ENCODE results near the gene ABCC9. TPM values are rescaled to one million over a fixed set of nuclear protein-coding genes. Genes with fewer than 3 reads are reported as not detected.

Gene ABCC9
- total RNA-seq, 1 experiment from 2014 or later, result not detected

DNA sequence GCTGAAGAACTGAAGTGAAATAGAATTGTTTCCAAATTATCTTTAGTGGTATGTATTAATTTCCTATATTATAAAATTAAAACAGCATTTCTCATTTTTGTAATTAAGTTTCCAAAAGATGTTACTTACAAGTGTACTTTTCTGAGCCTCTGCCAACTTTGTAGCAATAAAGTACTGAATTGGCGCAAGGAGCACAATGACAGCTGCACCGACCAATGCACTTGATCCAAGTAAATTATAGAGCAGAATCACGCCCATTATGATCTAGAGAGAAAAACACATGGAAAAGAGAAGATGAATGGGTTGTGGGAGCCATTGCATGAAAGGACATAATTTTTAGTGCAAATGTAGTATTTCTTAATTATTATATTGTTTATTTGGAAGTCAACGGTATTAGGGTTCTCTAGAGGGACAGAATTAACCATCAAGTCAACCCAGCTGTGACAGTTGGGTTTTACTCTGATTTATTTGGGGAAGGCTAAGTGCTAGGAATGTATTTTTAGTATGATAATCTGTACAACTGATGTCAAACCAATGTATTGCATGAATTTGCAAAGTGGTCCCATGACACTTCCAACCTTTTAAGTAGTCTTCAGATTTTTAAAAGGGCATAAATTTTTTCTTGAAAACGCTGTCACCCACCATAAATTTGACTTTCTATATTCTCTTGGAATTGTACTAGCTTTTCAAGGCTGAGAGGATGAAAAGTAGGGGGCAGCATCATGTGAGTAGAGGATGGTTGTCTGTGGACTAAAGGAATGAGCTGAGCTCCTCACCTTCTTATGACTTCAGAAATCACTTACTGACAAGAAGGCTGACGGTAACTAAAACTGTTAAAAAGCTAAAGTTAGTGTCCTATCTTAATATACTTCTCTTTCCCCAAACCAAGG is 33.0 kb downstream of the ABCC9 start:
- DNase-seq, result no peak
- Histone ChIP-seq H3K18ac (ENCODE audit: insufficient read length, low read depth, low read length) (no peak overlapping the region), H4K5ac (ENCODE audit: insufficient read length, low read depth, low read length) (no peak overlapping the region), H3K4me1 (ENCODE audit: insufficient read depth, low read length) (no peaks in the 10 kb centered on the region), H2AFZ (ENCODE audit: low read length) (no peak overlapping the region), H2BK15ac (ENCODE audit: low read depth, low read length) (no peak overlapping the region), H2AK5ac (ENCODE audit: insufficient read length, low read length) (no peak overlapping the region), H2BK5ac (ENCODE audit: insufficient read length, low read length) (no peak overlapping the region), H3K4me2 (ENCODE audit: insufficient read depth, insufficient read length, low read length) (no peak overlapping the region), H3K79me1 (ENCODE audit: insufficient read depth, low read depth, low read length, poor library complexity, severe bottlenecking) (no peaks in the 10 kb centered on the region), H4K91ac (ENCODE audit: insufficient read length, low read depth, low read length) (no peak overlapping the region), H3K9ac (ENCODE audit: extremely low read depth, insufficient read length, low read length) (no peak overlapping the region), H2BK20ac (ENCODE audit: low read depth, low read length, poor library complexity, severe bottlenecking) (no peak overlapping the region), H3K79me2 (ENCODE audit: insufficient read depth, low read length) (no peaks in the 10 kb centered on the region), H3K23me2 (ENCODE audit: insufficient read length, low read depth, low read length, poor library complexity, severe bottlenecking) (no peaks in the 10 kb centered on the region), H4K8ac (replicated peaks; ENCODE audit: insufficient read length, low read depth, low read length) (no peak overlapping the region), H3T11ph (ENCODE audit: low read length) (no peak overlapping the region), H3K56ac (ENCODE audit: insufficient read length, low read depth, low read length) (no peak overlapping the region), H3K14ac (ENCODE audit: insufficient read depth, low read length) (no peak overlapping the region), H3K27ac (ENCODE audit: insufficient read length, low read depth, low read length) (no peak overlapping the region), H2BK120ac (ENCODE audit: low read depth, low read length, poor library complexity, severe bottlenecking) (no peak overlapping the region), H3K27me3 (ENCODE audit: insufficient read depth, low read length) (no peaks in the 10 kb centered on the region), H3K9me3 (ENCODE audit: control insufficient read depth, low read depth, low read length) (no peaks in the 10 kb centered on the region), H3K4ac (ENCODE audit: low read depth, low read length) (no peak overlapping the region), H4K20me1 (ENCODE audit: control insufficient read depth, insufficient read depth, insufficient read length) (no peaks in the 10 kb centered on the region), H2BK12ac (ENCODE audit: insufficient read length, low read depth, low read length) (no peak overlapping the region), H3K23ac (ENCODE audit: insufficient read length, low read depth, low read length) (no peak overlapping the region)
- no peaks in the 10 kb centered on the region; a peak in 2 of 7 replicates for H3K36me3 Mint-ChIP-seq (ENCODE audit: insufficient read depth in 1 of 3, low read depth in 3 of 3)
- peaks cover 2 to 3% of the 10 kb centered on the region in 2 experiments; a peak in 3 of 5 replicates for H3K9me3 Mint-ChIP-seq
- H3K4me1 Mint-ChIP-seq, result peaks cover 5 to 15% of the 10 kb centered on the region in 2 experiments; a peak in 3 of 4 replicates
- TF ChIP-seq, protein P1, sequence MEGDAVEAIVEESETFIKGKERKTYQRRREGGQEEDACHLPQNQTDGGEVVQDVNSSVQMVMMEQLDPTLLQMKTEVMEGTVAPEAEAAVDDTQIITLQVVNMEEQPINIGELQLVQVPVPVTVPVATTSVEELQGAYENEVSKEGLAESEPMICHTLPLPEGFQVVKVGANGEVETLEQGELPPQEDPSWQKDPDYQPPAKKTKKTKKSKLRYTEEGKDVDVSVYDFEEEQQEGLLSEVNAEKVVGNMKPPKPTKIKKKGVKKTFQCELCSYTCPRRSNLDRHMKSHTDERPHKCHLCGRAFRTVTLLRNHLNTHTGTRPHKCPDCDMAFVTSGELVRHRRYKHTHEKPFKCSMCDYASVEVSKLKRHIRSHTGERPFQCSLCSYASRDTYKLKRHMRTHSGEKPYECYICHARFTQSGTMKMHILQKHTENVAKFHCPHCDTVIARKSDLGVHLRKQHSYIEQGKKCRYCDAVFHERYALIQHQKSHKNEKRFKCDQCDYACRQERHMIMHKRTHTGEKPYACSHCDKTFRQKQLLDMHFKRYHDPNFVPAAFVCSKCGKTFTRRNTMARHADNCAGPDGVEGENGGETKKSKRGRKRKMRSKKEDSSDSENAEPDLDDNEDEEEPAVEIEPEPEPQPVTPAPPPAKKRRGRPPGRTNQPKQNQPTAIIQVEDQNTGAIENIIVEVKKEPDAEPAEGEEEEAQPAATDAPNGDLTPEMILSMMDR (conservative IDR thresholded peaks at IDR 0.05), result no peak; the same call in 2 of the 3 replicates
- no CpG with 5 or more reads among the region's 6 CpGs for whole genome bisulfite sequencing (ENCODE audit: extremely low coverage, insufficient read length, low lambda C conversion rate)
- no peak overlapping the region for H3K27ac Mint-ChIP-seq
- H3K4me3 Mint-ChIP-seq, result no peak overlapping the region
- H3K27me3 Mint-ChIP-seq (ENCODE audit: low read depth), result no peaks in the 10 kb centered on the region; the same call in 1 of the 2 replicates

Measured in H9 (cell line).